ENCODE results near the gene TARDBP. TPM values are rescaled to one million over a fixed set of nuclear protein-coding genes. Genes with fewer than 3 reads are reported as not detected.
A peak's percentile ranks its signal among the peaks of the same experiment; 100 is the strongest.

Gene TARDBP
- total and polyA plus RNA-seq, 9 of the 15 experiments (the other 6 are each of a cell fraction or from before 2014, with no cell fraction given): 122 to 515 (median 243) TPM

DNA sequence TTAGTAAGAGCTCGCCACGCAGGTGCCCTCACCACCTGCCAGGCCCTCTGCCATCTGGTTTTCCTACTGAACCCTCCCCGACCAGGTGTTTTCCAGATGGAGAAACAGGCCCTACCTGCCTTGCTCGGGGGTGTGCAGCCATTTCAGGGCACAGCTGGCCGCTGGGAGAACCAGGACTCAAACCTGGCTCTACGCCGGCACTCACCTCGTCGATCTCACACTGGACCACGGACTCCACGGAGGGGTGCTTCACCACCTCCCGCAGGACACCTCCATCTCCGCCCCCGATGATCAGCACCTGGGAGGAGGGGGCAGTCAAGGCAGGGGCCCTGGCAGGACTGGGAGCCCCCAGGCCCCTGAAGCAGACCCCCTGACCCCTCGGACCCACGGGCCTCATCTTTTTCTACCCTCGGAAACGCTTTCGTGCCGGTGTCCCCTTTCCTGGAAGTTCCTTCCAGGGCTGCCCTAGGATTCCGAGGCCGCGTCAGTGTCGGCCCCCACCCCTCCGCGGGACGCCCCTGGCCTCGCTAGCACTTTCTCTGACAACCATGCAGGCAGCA lies 46.2 kb downstream of the TARDBP start (continued):
- no peak for TF ChIP-seq FOXJ2 (tag; IDR thresholded peaks at IDR 0.05)
- TF ChIP-seq, protein P1, sequence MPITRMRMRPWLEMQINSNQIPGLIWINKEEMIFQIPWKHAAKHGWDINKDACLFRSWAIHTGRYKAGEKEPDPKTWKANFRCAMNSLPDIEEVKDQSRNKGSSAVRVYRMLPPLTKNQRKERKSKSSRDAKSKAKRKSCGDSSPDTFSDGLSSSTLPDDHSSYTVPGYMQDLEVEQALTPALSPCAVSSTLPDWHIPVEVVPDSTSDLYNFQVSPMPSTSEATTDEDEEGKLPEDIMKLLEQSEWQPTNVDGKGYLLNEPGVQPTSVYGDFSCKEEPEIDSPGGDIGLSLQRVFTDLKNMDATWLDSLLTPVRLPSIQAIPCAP (CRISPR knock-in tag; IDR thresholded peaks at IDR 0.05; ENCODE audit: borderline replicate concordance): no peak
- TF ChIP-seq BRD4 (IDR thresholded peaks at IDR 0.05): no peak
- TF ChIP-seq IFI16 (CRISPR knock-in tag; IDR thresholded peaks at IDR 0.05): no peak
- no peak for TF ChIP-seq ZNF134 (CRISPR knock-in tag; conservative IDR thresholded peaks at IDR 0.05)
- TF ChIP-seq, protein P2, sequence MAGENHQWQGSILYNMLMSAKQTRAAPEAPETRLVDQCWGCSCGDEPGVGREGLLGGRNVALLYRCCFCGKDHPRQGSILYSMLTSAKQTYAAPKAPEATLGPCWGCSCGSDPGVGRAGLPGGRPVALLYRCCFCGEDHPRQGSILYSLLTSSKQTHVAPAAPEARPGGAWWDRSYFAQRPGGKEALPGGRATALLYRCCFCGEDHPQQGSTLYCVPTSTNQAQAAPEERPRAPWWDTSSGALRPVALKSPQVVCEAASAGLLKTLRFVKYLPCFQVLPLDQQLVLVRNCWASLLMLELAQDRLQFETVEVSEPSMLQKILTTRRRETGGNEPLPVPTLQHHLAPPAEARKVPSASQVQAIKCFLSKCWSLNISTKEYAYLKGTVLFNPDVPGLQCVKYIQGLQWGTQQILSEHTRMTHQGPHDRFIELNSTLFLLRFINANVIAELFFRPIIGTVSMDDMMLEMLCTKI (IDR thresholded peaks at IDR 0.05; ENCODE audit: partially characterized antibody): no peak
- TF ChIP-seq, protein P3, sequence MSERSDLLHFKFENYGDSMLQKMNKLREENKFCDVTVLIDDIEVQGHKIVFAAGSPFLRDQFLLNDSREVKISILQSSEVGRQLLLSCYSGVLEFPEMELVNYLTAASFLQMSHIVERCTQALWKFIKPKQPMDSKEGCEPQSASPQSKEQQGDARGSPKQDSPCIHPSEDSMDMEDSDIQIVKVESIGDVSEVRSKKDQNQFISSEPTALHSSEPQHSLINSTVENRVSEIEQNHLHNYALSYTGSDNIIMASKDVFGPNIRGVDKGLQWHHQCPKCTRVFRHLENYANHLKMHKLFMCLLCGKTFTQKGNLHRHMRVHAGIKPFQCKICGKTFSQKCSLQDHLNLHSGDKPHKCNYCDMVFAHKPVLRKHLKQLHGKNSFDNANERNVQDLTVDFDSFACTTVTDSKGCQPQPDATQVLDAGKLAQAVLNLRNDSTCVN (CRISPR knock-in tag; IDR thresholded peaks at IDR 0.05): no peak
- TF ChIP-seq, protein P4, sequence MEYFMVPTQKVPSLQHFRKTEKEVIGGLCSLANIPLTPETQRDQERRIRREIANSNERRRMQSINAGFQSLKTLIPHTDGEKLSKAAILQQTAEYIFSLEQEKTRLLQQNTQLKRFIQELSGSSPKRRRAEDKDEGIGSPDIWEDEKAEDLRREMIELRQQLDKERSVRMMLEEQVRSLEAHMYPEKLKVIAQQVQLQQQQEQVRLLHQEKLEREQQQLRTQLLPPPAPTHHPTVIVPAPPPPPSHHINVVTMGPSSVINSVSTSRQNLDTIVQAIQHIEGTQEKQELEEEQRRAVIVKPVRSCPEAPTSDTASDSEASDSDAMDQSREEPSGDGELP (CRISPR knock-in tag; IDR thresholded peaks at IDR 0.05; ENCODE audit: borderline replicate concordance): peak; percentile 48; the same call in 1 of the 2 replicates
- no peak for TF ChIP-seq EP400 (IDR thresholded peaks at IDR 0.05)
- TF ChIP-seq CAMTA2 (CRISPR knock-in tag; conservative IDR thresholded peaks at IDR 0.05): no peak
- TF ChIP-seq CEBPG (CRISPR knock-in tag; IDR thresholded peaks at IDR 0.05): no peak
- no peak for TF ChIP-seq CEBPG (tag; conservative IDR thresholded peaks at IDR 0.05 in 1 of 2, IDR thresholded peaks at IDR 0.05 in 1 of 2)
- TF ChIP-seq, protein P5, sequence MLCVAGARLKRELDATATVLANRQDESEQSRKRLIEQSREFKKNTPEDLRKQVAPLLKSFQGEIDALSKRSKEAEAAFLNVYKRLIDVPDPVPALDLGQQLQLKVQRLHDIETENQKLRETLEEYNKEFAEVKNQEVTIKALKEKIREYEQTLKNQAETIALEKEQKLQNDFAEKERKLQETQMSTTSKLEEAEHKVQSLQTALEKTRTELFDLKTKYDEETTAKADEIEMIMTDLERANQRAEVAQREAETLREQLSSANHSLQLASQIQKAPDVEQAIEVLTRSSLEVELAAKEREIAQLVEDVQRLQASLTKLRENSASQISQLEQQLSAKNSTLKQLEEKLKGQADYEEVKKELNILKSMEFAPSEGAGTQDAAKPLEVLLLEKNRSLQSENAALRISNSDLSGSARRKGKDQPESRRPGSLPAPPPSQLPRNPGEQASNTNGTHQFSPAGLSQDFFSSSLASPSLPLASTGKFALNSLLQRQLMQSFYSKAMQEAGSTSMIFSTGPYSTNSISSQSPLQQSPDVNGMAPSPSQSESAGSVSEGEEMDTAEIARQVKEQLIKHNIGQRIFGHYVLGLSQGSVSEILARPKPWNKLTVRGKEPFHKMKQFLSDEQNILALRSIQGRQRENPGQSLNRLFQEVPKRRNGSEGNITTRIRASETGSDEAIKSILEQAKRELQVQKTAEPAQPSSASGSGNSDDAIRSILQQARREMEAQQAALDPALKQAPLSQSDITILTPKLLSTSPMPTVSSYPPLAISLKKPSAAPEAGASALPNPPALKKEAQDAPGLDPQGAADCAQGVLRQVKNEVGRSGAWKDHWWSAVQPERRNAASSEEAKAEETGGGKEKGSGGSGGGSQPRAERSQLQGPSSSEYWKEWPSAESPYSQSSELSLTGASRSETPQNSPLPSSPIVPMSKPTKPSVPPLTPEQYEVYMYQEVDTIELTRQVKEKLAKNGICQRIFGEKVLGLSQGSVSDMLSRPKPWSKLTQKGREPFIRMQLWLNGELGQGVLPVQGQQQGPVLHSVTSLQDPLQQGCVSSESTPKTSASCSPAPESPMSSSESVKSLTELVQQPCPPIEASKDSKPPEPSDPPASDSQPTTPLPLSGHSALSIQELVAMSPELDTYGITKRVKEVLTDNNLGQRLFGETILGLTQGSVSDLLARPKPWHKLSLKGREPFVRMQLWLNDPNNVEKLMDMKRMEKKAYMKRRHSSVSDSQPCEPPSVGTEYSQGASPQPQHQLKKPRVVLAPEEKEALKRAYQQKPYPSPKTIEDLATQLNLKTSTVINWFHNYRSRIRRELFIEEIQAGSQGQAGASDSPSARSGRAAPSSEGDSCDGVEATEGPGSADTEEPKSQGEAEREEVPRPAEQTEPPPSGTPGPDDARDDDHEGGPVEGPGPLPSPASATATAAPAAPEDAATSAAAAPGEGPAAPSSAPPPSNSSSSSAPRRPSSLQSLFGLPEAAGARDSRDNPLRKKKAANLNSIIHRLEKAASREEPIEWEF (CRISPR knock-in tag; IDR thresholded peaks at IDR 0.05): no peak
- TF ChIP-seq STAT5B (CRISPR knock-in tag; IDR thresholded peaks at IDR 0.05): no peak

Measured in K562 (cell line).